ENCODE data around the gene NRTN.

DNA sequence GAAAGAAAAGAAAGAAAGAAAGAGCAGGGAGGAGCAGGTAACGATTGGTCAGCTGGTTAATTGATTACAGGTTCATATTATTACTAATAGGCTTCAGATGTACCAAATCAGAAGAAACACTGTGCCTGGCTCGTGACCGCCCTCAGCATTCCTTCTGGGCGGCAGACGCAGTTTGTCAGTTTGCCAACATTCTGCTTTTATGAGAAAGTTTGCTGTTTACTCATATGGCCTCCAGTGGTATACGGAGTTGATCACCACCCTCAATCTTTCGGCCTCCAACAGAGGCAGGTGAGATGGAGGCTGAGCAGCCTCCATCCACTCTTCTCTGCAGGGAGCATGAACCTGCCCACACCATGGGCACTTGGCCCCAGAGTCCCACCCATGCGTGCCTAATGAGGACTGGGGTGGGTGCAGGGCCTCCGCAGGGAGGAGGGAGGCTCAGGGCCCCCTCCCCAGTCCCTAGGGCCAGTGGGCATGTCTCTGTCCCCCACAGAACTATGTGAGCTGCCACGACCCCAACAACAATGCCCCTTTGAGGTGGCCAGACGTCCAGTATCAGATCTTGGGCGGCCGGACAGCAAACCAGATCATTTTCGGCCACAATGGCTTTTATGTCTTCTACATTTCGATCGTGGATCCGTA lies 29.1 kb upstream of the NRTN start:
- TF ChIP-seq CTCF (optimal IDR thresholded peaks at IDR 0.05 in 1 of 3, IDR thresholded peaks at IDR 0.05 in 1 of 3, conservative IDR thresholded peaks at IDR 0.05 in 1 of 3; ENCODE audit: extremely low read depth in 1 of 3, insufficient read depth in 2 of 3, low read length in 3 of 3), result no peak
- TF ChIP-seq EZH2 (IDR thresholded peaks at IDR 0.05; ENCODE audit: low read length), result no peak

All from keratinocyte (primary cell).